ENCODE measurements around the gene ANKRD11. TPM values are rescaled to one million over a fixed set of nuclear protein-coding genes. Genes with fewer than 3 reads are reported as not detected.

ANKRD11 gene
- total RNA-seq, 1 donor from 2014 or later: 165 TPM

- no peak for TF ChIP-seq CTCF (IDR thresholded peaks at IDR 0.05; ENCODE audit: unreplicated experiment)
- Mint-ChIP-seq H3K9me3 (ENCODE audit: unreplicated experiment) (no peaks in the 10 kb centered on the region), H3K36me3 (ENCODE audit: low read depth, unreplicated experiment) (peaks cover 4% of the 10 kb centered on the region), H3K4me3 (ENCODE audit: unreplicated experiment) (peak overlapping the region; percentile 45), H3K27ac (ENCODE audit: unreplicated experiment) (peak overlapping the region; percentile 97), H3K27me3 (ENCODE audit: unreplicated experiment) (peaks cover 11% of the 10 kb centered on the region), H3K4me1 (ENCODE audit: unreplicated experiment) (peaks cover 51% of the 10 kb centered on the region)
- peak; percentile 43 for DNase-seq (ENCODE audit: low spot score)
Measured at GRCh38 chr16:89453501-89454321, 36.6 kb downstream of the ANKRD11 start.

DNA sequence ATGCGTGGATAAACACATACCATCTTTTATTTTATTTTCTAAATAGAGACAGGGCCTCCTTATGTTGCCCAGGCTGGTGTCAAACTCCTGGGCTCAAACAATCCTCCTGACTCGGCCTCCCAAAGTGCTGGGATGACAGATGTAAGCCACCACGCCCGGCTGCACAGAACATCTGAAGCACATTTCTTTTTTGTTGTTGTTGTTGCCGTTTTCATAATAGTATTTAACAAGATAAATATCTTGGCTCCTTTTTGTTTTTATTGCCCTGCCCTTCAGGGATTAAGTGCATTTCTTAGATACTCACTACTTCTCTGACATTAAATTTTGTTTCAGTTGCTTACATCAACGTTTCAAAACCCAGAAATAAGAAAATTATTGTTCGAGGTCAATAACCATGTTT lies 37.4 kb downstream of the ANKRD11 start:
- Mint-ChIP-seq H3K4me1 (ENCODE audit: unreplicated experiment) (peaks cover 48% of the 10 kb centered on the region), H3K27ac (ENCODE audit: unreplicated experiment) (peak overlapping the region; percentile 97), H3K4me3 (ENCODE audit: unreplicated experiment) (no peak overlapping the region), H3K27me3 (ENCODE audit: unreplicated experiment) (peaks cover 12% of the 10 kb centered on the region), H3K9me3 (ENCODE audit: unreplicated experiment) (no peaks in the 10 kb centered on the region), H3K36me3 (ENCODE audit: low read depth, unreplicated experiment) (peaks cover 4% of the 10 kb centered on the region)
- no peak for DNase-seq (ENCODE audit: low spot score)
- no peak for TF ChIP-seq CTCF (IDR thresholded peaks at IDR 0.05; ENCODE audit: unreplicated experiment)

- Mint-ChIP-seq H3K27me3 (ENCODE audit: unreplicated experiment) (peaks cover 15% of the 10 kb centered on the region), H3K4me3 (ENCODE audit: unreplicated experiment) (no peak overlapping the region), H3K27ac (ENCODE audit: unreplicated experiment) (no peak overlapping the region), H3K36me3 (ENCODE audit: low read depth, unreplicated experiment) (peaks cover 4% of the 10 kb centered on the region), H3K9me3 (ENCODE audit: unreplicated experiment) (no peaks in the 10 kb centered on the region), H3K4me1 (ENCODE audit: unreplicated experiment) (peaks cover 48% of the 10 kb centered on the region)
- no peak for DNase-seq (ENCODE audit: low spot score)
- TF ChIP-seq CTCF (IDR thresholded peaks at IDR 0.05; ENCODE audit: unreplicated experiment): no peak
Measured at GRCh38 chr16:89452241-89452640, 38.1 kb downstream of the ANKRD11 start.

GRCh38 chr16:89450537-89450936 lies 39.8 kb downstream of the ANKRD11 start:
- peaks cover 16% of the 10 kb centered on the region for H3K27me3 Mint-ChIP-seq (ENCODE audit: unreplicated experiment)
- H3K36me3 Mint-ChIP-seq (ENCODE audit: low read depth, unreplicated experiment): no peaks in the 10 kb centered on the region
- H3K4me3 Mint-ChIP-seq (ENCODE audit: unreplicated experiment): no peak overlapping the region
- TF ChIP-seq CTCF (IDR thresholded peaks at IDR 0.05; ENCODE audit: unreplicated experiment): no peak
- peak overlapping the region; percentile 64 for H3K27ac Mint-ChIP-seq (ENCODE audit: unreplicated experiment)
- peaks cover 57% of the 10 kb centered on the region for H3K4me1 Mint-ChIP-seq (ENCODE audit: unreplicated experiment)
- H3K9me3 Mint-ChIP-seq (ENCODE audit: unreplicated experiment): no peaks in the 10 kb centered on the region
- no peak for DNase-seq (ENCODE audit: low spot score)

- H3K4me1 Mint-ChIP-seq (ENCODE audit: unreplicated experiment): peaks cover 60% of the 10 kb centered on the region
- H3K9me3 Mint-ChIP-seq (ENCODE audit: unreplicated experiment): no peaks in the 10 kb centered on the region
- H3K4me3 Mint-ChIP-seq (ENCODE audit: unreplicated experiment): no peak overlapping the region
- DNase-seq (ENCODE audit: low spot score): no peak
- TF ChIP-seq CTCF (IDR thresholded peaks at IDR 0.05; ENCODE audit: unreplicated experiment): no peak
- peak overlapping the region; percentile 64 for H3K27ac Mint-ChIP-seq (ENCODE audit: unreplicated experiment)
- no peaks in the 10 kb centered on the region for H3K36me3 Mint-ChIP-seq (ENCODE audit: low read depth, unreplicated experiment)
- H3K27me3 Mint-ChIP-seq (ENCODE audit: unreplicated experiment): peaks cover 12% of the 10 kb centered on the region
Measured at GRCh38 chr16:89449726-89450335, 40.5 kb downstream of the ANKRD11 start.
